SK-N-SH (cell line): ENCODE data around the gene IRF9. TPM values are rescaled to one million over a fixed set of nuclear protein-coding genes. Genes with fewer than 3 reads are reported as not detected.

Source experiments
- CTCF ChIA-PET: fragments of 300-600, 350-600 bp; formaldehyde crosslinking; extraction: SDS; loops from one replicate; lab custom pipeline; 2021; lab: Yijun Ruan, JAX
- POLR2A ChIA-PET: fragments of 350-600 bp; sonication (Branson Sonifier 250); formaldehyde crosslinking; extraction: SDS; loops from one replicate; lab custom pipeline; 2020; ENCODE audit warnings: antibody characterized with exemption, inconsistent platforms; lab: Yijun Ruan, JAX
- DNase-seq: peaks from one replicate; pipeline ENCODE4 v3.0.0; 2012
- H2AFZ ChIP-seq: fragments of 200-600 bp; sonication (generic); 2 replicates; pipeline ENCODE4 v1.8.1; 2016; ENCODE audit warnings: antibody characterized with exemption, mild to moderate bottlenecking, low read depth
- H3F3A ChIP-seq: fragments of 200-600 bp; sonication (generic); replicated peaks from 2 replicates; pipeline ENCODE3; 2016; ENCODE audit warnings: antibody characterized with exemption, mild to moderate bottlenecking; ENCODE audit not compliant: insufficient read depth
- H3K27ac ChIP-seq, 2 experiments: fragments of 200-500 bp in 1 of 2; fragments of 200-600 bp in 1 of 2; sonication (Bioruptor generic) in 1 of 2; sonication (generic), shearing (Covaris generic) in 1 of 2; 2 replicates each; pipeline versions ENCODE4 v1.5.1 to v1.6.1; 2014 to 2016; ENCODE audit warnings: low read depth in 2 of 2, inconsistent platforms in 1 of 2, low read length in 1 of 2, mild to moderate bottlenecking in 1 of 2, mixed read lengths in 1 of 2
- H3K27me3 ChIP-seq: fragments of 200-600 bp; sonication (generic), shearing (Covaris generic); 2 replicates; pipeline ENCODE4 v1.6.1; 2016; ENCODE audit warnings: mixed run types; ENCODE audit not compliant: insufficient read depth
- H3K36me3 ChIP-seq, 2 experiments: fragments of 200-500 bp in 1 of 2; fragments of 200-600 bp in 1 of 2; sonication (Bioruptor generic) in 1 of 2; sonication (generic) in 1 of 2; replicated peaks in 1 of 2; 2 replicates each; pipeline versions ENCODE3 to v1.5.1; 2014 to 2016; ENCODE audit warnings: low read length in 1 of 2, mild to moderate bottlenecking in 1 of 2; ENCODE audit not compliant: insufficient read depth in 2 of 2, control insufficient read depth in 1 of 2
- H3K4me1 ChIP-seq, 2 experiments: fragments of 200-500 bp in 1 of 2; fragments of 200-600 bp in 1 of 2; sonication (Bioruptor generic) in 1 of 2; sonication (generic), shearing (Covaris generic) in 1 of 2; 2 replicates each; pipeline versions ENCODE4 v1.5.1 to v1.6.1; 2014 to 2016; ENCODE audit warnings: low read depth in 1 of 2, low read length in 1 of 2, mixed run types in 1 of 2; ENCODE audit not compliant: insufficient read depth in 2 of 2, control insufficient read depth in 1 of 2
- H3K4me2 ChIP-seq: fragments of 200-600 bp; sonication (generic), shearing (Covaris generic); 2 replicates; pipeline ENCODE4 v1.6.1; 2017; ENCODE audit warnings: mixed run types
- H3K4me3 ChIP-seq, 2 experiments: fragments of 200-500 bp in 1 of 2; fragments of 200-600 bp in 1 of 2; sonication (Bioruptor generic) in 1 of 2; sonication (generic), shearing (Covaris generic) in 1 of 2; 2 replicates each; pipeline versions ENCODE4 v1.5.1 to v1.8.1; 2014 to 2016; ENCODE audit warnings: low read depth in 2 of 2, inconsistent platforms in 1 of 2, low read length in 1 of 2, mild to moderate bottlenecking in 1 of 2, mixed read lengths in 1 of 2, moderate library complexity in 1 of 2
- H3K79me2 ChIP-seq: fragments of 200-600 bp; sonication (generic); 2 replicates; pipeline ENCODE4 v1.8.1; 2017; ENCODE audit warnings: mild to moderate bottlenecking; ENCODE audit not compliant: insufficient read depth
- H3K9ac ChIP-seq: fragments of 200-600 bp; sonication (generic); 2 replicates; pipeline ENCODE4 v1.6.1; 2017; ENCODE audit warnings: mixed run types
- H3K9me2 ChIP-seq: fragments of 200-600 bp; sonication (generic); 2 replicates; pipeline ENCODE4 v1.6.1; 2017; ENCODE audit warnings: mixed run types
- H3K9me3 ChIP-seq: fragments of 200-600 bp; sonication (generic); 2 replicates; pipeline ENCODE4 v1.6.1; 2017; ENCODE audit warnings: mixed run types, mild to moderate bottlenecking, moderate library complexity
- H4K20me1 ChIP-seq: fragments of 200-600 bp; sonication (generic); 2 replicates; pipeline ENCODE4 v1.6.1; 2017; ENCODE audit warnings: mild to moderate bottlenecking, mixed run types; ENCODE audit not compliant: insufficient read depth
- CHD2 ChIP-seq: fragments of 150-350 bp; IDR thresholded peaks from 2 replicates; pipeline ENCODE4 v1.6.1; 2018; ENCODE audit warnings: low read length; ENCODE audit not compliant: partially characterized antibody
- CTCF ChIP-seq: fragments of 200-600 bp; sonication (generic); IDR thresholded peaks from 2 replicates; pipeline ENCODE4 v1.6.1; 2017; ENCODE audit warnings: antibody characterized with exemption, mild to moderate bottlenecking, moderate library complexity
- ELF1 ChIP-seq: IDR thresholded peaks from 2 replicates; pipeline ENCODE4 v1.4.0; 2012
- EP300 ChIP-seq, 2 experiments: IDR thresholded peaks; 2 replicates each; pipeline versions ENCODE4 v1.4.0 to v1.6.1; 2012; ENCODE audit warnings: borderline replicate concordance in 1 of 2, low read depth in 1 of 2, low read length in 1 of 2
- FOSL2 ChIP-seq: IDR thresholded peaks from 2 replicates; pipeline ENCODE4 v1.4.0; 2012; ENCODE audit warnings: low read depth, mild to moderate bottlenecking, moderate library complexity, borderline replicate concordance
- IRF3 ChIP-seq: fragments of 150-350 bp; IDR thresholded peaks from 2 replicates; pipeline ENCODE4 v1.6.1; 2016; ENCODE audit warnings: mild to moderate bottlenecking, low read depth, low read length
- JUND ChIP-seq: IDR thresholded peaks from 2 replicates; pipeline ENCODE4 v1.4.0; 2012
- MAX ChIP-seq: IDR thresholded peaks from 2 replicates; pipeline ENCODE4 v1.4.0; 2012; ENCODE audit warnings: low read depth
- RAD21 ChIP-seq: IDR thresholded peaks from 2 replicates; pipeline ENCODE4 v1.6.1; 2012; ENCODE audit warnings: mild to moderate bottlenecking, low read length
- SIN3A ChIP-seq: IDR thresholded peaks from 2 replicates; pipeline ENCODE4 v1.6.1; 2012; ENCODE audit warnings: low read depth, mild to moderate bottlenecking, low read length, moderate library complexity, borderline replicate concordance
- SMC3 ChIP-seq: IDR thresholded peaks from 2 replicates; pipeline ENCODE4 v1.6.1; 2012; ENCODE audit warnings: low read depth, low read length, improper control_type of control experiment
- TCF12 ChIP-seq: IDR thresholded peaks from 2 replicates; pipeline ENCODE4 v1.4.0; 2012
- TEAD4 ChIP-seq: IDR thresholded peaks from 2 replicates; pipeline ENCODE4 v1.4.0; 2012; ENCODE audit warnings: mild to moderate bottlenecking, borderline replicate concordance; ENCODE audit not compliant: insufficient read depth
- USF1 ChIP-seq: IDR thresholded peaks from 2 replicates; pipeline ENCODE4 v1.4.0; 2012; ENCODE audit warnings: low read depth, borderline replicate concordance
- USF2 ChIP-seq: fragments of 150-350 bp; IDR thresholded peaks from 2 replicates; pipeline ENCODE4 v1.6.1; 2017; ENCODE audit warnings: antibody characterized with exemption, low read length, low read depth, borderline replicate concordance
- YY1 ChIP-seq: IDR thresholded peaks from 2 replicates; pipeline ENCODE4 v1.4.0; 2012; ENCODE audit warnings: low read depth, mild to moderate bottlenecking
- ZBTB33 ChIP-seq: IDR thresholded peaks from 2 replicates; pipeline ENCODE4 v1.4.0; 2012; ENCODE audit warnings: low read depth, borderline replicate concordance
- WGBS: methylation state at CpG from one replicate; pipeline ENCODE4 v1.1.6; 2017; ENCODE audit warnings: low lambda C conversion rate; 5-methylcytosine and 5-hydroxymethylcytosine counted together
- polyA plus RNA-seq, 3 experiments: library from polyadenylated mRNA; depleted of rRNA; stranded (reverse); fragments of >200 nt; gene quantifications; 2 replicates each; pipeline ENCODE4 v1.2.3, GENCODE V29; 2012

IRF9 gene
- polyA plus RNA-seq, 1 of the 3 experiments (the other 2 are of a cell fraction): 37.6 TPM

GRCh38 chr14:24187539-24187915 lies 26.5 kb downstream of the IRF9 start:
- H3K27me3 ChIP-seq: no peaks in the 10 kb centered on the region
- no peak for DNase-seq
- peaks cover 29 to 68% of the 10 kb centered on the region in 2 experiments for H3K36me3 ChIP-seq
- H3K9me3 ChIP-seq: no peaks in the 10 kb centered on the region
- no peaks in the 10 kb centered on the region for H4K20me1 ChIP-seq
- peaks cover 9 to 21% of the 10 kb centered on the region in 2 experiments for H3K4me1 ChIP-seq
- POLR2A ChIA-PET: interaction anchor here (0.9 to 3.2 kb wide), 4 partner anchors 9 to 120 kb away, joined by 3 to 10 read pairs (median 6); partner anchors contain the start of gene CIDEB
- TF ChIP-seq USF1 (no peak), EP300 (IDR thresholded peaks at IDR 0.05; ENCODE audit: borderline replicate concordance in 1 of 2, low read depth in 1 of 2, low read length in 1 of 2) (no peak), RAD21 (no peak), ELF1 (no peak)
- CTCF ChIA-PET: interaction anchor here (1.3 to 2.6 kb wide), 5 partner anchors 27 to 244 kb away, joined by 4 to 14 read pairs (median 8); partner anchors contain the start of gene IRF9
- H3F3A ChIP-seq: peaks cover 13% of the 10 kb centered on the region
- peak overlapping the region; percentile 88 to 96 for H3K4me3 ChIP-seq
- H3K9me2 ChIP-seq: no peaks in the 10 kb centered on the region
- WGBS: 100% methylated on average over 1 of the region's 2 CpGs
- H3K27ac ChIP-seq: no peak overlapping the region; a peak in 1 of 4 replicates
- peak overlapping the region; percentile 98 for H3K4me2 ChIP-seq
- H3K9ac ChIP-seq: peak overlapping the region; percentile 76; the same call in 1 of the 2 replicates
- 0 out of 2 replicates have a peak overlapping the region, but pooled peaks have one; percentile 62 for H2AFZ ChIP-seq
- peaks cover 33% of the 10 kb centered on the region for H3K79me2 ChIP-seq

GRCh38 chr14:24188251-24189058 lies 27.4 kb downstream of the IRF9 start, which contains the start of gene IPO4:
Gene IPO4, minus strand, starts transcription at chr14:24188816. Its CDS starts 29 bp downstream, at chr14:24188787.
- Histone ChIP-seq H3K27ac (peak within 1 kb of the TSS; percentile 72 to 89), H3K36me3 (peaks cover 35 to 64% of the 10 kb centered on the region in 2 experiments), H3K27me3 (no peaks in the 10 kb centered on the region), H3K9me3 (no peaks in the 10 kb centered on the region), H3K4me1 (peaks cover 9 to 21% of the 10 kb centered on the region in 2 experiments), H4K20me1 (no peaks in the 10 kb centered on the region), H3F3A (peaks cover 13% of the 10 kb centered on the region), H3K4me2 (peak within 1 kb of the TSS; percentile 98), H3K9me2 (no peaks in the 10 kb centered on the region), H2AFZ (peak within 1 kb of the TSS; percentile 82), H3K9ac (peak within 1 kb of the TSS; percentile 76), H3K79me2 (peaks cover 41% of the 10 kb centered on the region), H3K4me3 (peak within 1 kb of the TSS; percentile 88 to 96)
- CTCF ChIA-PET: interaction anchor here (0.8 to 2.6 kb wide), 8 partner anchors 27 to 243 kb away, joined by 3 to 14 read pairs (median 4); partner anchors contain the start of genes CIDEB, DCAF11, IRF9 and NRL
- POLR2A ChIA-PET: interaction anchor here (0.6 to 3.2 kb wide), 12 partner anchors 8 to 1299 kb away, joined by 3 to 10 read pairs (median 5); partner anchors contain the start of genes CHMP4A, CIDEB, EMC9 and IRF9
- WGBS: 1% methylated on average over 50 of the region's 65 CpGs
- peak; percentile 97 for DNase-seq
- TF ChIP-seq FOSL2 (no peak), SMC3 (no peak), CHD2 (peak; percentile 96), CTCF (no peak), JUND (peak; percentile 21; the same call in 1 of the 2 replicates), MAX (peak; percentile 100), EP300 (IDR thresholded peaks at IDR 0.05; ENCODE audit: borderline replicate concordance in 1 of 2, low read depth in 1 of 2, low read length in 1 of 2) (peak; percentile 4 to 31; a peak in 1 of 4 replicates), USF2 (peak; percentile 52; the same call in 1 of the 2 replicates), IRF3 (peak; percentile 48; the same call in 1 of the 2 replicates), SIN3A (peak; percentile 99), YY1 (peak; percentile 66; the same call in 1 of the 2 replicates), TEAD4 (0 out of 2 replicates have a peak, but pooled peaks have one; percentile 13), ZBTB33 (peak; percentile 79; the same call in 1 of the 2 replicates), TCF12 (peak; percentile 36; the same call in 1 of the 2 replicates)
